Measurements from ENCODE around the gene ADAR. TPM values are rescaled to one million over a fixed set of nuclear protein-coding genes. Genes with fewer than 3 reads are reported as not detected.
"Not testable (repeated sequence)": the region's sequence is repeated elsewhere in the genome, so short reads cannot be mapped to it uniquely, and the experiment has no call there.

Gene ADAR, protein sequence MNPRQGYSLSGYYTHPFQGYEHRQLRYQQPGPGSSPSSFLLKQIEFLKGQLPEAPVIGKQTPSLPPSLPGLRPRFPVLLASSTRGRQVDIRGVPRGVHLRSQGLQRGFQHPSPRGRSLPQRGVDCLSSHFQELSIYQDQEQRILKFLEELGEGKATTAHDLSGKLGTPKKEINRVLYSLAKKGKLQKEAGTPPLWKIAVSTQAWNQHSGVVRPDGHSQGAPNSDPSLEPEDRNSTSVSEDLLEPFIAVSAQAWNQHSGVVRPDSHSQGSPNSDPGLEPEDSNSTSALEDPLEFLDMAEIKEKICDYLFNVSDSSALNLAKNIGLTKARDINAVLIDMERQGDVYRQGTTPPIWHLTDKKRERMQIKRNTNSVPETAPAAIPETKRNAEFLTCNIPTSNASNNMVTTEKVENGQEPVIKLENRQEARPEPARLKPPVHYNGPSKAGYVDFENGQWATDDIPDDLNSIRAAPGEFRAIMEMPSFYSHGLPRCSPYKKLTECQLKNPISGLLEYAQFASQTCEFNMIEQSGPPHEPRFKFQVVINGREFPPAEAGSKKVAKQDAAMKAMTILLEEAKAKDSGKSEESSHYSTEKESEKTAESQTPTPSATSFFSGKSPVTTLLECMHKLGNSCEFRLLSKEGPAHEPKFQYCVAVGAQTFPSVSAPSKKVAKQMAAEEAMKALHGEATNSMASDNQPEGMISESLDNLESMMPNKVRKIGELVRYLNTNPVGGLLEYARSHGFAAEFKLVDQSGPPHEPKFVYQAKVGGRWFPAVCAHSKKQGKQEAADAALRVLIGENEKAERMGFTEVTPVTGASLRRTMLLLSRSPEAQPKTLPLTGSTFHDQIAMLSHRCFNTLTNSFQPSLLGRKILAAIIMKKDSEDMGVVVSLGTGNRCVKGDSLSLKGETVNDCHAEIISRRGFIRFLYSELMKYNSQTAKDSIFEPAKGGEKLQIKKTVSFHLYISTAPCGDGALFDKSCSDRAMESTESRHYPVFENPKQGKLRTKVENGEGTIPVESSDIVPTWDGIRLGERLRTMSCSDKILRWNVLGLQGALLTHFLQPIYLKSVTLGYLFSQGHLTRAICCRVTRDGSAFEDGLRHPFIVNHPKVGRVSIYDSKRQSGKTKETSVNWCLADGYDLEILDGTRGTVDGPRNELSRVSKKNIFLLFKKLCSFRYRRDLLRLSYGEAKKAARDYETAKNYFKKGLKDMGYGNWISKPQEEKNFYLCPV
- 59.1 and 62.2 TPM in 2 replicates for total RNA-seq (2014; rRNA removed; shearing (Covaris generic))

DNA sequence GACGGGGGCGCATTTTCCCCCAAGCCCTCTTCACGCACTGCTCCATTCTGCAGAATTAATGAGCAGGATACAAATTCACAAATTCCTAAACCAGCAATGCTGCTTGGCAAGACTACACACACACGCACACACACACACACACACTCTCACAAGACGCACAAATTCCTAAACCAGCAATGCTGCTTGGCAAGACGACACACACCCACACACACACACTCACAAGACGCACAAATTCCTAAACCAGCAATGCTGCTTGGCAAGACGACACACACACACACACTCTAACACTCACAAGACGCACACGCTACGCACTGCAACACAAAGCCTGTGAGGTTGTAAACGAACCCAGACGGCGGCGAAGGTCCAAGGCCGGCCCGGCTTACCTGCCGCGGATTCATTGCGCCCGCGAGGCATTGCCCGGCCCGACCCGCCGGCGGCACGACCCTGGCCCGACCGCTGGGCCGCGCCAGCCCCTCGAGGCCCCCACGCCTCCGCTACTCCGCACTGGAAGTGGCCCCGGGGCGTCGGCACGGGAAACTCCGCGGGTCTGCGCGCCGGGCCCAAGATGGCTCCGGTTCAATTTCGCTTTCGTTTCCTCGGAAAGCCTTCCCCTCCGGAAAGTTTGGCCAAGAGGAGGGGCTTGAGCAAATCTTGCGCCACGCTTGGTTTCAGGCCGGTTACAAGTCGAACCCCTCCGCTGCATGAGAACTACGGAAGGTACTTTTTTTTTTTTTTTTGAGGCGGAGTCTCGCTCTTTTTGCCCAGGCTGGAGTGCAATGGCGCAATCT is at the start of gene ADAR:
Gene ADAR, minus strand, starts transcription at position 578 of the 788 bp plus-strand sequence. Its CDS starts 180 bp downstream, at position 398.
- peak; percentile 95 for DNase-seq (ENCODE audit: low read depth)

DNA sequence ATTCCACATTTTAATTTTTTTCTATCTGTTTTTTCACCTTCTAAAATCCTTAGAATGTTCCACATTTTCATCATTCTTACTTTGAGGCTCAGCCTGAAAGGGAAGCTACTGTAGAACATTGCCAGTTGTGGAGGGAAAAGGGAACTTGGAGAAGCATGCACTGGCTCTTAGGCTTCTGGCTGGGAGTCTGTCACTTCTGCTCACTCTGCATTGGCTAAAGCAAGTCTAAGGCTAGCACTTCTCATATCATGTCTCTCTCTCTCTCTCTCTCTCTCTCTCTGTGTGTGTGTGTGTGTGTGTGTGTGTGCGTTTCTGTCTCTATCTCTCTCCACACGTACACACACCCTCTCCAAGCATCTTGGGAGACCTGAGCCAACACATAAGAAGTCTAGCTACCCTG is 49.6 kb upstream of the ADAR start:
- DNase-seq (ENCODE audit: low read depth) = no peak

DNA sequence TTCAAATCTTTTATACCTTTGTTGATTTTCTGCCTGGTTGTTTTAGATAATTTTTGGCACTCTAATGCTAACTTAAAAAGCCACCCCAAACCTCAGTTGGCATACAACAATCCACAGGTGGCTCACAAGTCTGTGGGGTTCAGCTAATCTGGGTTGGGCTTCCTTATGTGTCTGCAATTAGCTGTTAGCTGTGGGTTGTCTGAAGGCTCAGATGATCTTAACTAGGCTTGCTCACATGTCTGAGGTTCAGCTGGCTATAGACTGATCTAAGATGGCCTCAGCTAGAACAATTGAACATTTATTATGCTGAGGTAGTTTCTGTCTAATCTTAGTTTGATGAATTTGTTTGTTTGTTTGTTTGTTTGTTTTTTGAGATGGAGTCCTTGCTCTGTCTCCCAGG is 44.9 kb upstream of the ADAR start:
- DNase-seq (ENCODE audit: low read depth) = no peak

DNA sequence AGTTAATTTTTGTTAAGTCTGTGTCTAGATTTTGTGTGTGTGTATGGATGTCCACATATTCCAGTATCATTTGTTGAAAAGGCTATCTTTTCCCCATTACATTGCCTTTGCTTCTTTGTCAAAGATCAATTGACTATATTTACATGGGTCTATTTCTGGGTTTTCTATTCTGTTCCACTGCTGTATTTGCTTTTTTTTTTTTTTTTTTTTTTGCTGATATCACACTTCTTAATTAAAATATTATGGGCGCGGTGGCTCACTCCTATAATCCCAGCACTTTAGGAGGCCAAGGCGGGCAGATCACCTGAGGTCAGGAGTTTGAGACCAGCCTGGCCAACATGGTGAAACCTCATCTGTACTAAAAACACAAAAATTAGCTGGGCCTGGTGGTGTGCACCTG is 36.7 kb upstream of the ADAR start:
- DNase-seq (ENCODE audit: low read depth) = not testable (repeated sequence)

DNA sequence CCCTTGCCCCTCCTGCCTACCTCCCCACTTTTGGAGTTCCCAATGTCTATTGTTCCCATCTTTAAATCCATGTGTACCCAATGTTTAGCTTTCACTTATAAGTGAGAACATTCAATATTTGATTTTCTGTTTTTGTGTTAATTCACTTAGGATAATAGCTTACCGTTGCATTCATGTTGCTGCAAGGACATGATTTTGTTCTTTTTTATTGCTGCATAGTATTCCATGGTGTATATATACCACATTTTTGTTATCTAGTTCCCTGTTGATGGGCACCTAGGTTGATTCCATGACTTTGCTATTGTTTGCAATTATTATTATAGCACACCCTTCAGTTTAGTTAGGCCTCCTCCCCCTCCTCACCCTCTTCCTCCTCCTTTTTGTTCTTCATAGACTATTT is 33.5 kb upstream of the ADAR start:
- DNase-seq (ENCODE audit: low read depth) = no peak

DNA sequence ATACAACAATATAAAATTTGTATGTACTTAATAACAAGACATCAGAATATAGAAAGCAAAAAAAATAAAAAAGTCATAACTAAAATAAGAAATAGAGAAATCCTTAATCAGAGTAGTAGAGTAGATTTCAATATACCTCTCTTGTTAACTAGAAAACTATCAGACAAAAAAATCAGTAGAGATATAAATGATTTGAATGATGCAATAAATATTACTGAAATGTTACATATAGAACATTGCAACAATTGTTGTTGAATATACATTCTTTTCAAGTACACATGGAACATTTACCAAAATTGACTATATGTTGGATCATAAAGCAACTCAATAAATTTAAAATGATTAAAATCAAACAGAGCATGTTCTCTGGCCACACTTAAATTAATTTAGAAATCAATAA is 31.9 kb upstream of the ADAR start:
- no peak for DNase-seq (ENCODE audit: low read depth)

DNA sequence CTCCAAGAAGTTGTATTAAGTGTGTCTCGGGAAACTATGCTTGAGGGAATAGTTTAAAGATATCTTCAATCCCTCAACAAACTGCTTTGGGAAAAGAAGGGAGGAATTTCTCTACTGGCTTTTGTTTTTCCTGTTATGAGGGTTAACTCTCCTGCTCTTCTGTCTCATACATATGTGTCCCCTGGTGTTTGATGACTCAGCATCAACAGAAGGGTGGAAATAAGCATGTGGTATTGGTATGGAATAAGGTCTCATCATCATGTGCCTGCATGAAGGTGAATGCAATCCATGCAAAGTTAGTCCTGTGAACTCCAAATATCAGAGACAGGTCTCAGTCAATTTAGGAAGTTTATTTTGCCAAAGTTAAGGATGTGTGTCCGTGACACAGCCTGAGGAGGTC is 27.2 kb upstream of the ADAR start:
- DNase-seq (ENCODE audit: low read depth) = no peak

DNA sequence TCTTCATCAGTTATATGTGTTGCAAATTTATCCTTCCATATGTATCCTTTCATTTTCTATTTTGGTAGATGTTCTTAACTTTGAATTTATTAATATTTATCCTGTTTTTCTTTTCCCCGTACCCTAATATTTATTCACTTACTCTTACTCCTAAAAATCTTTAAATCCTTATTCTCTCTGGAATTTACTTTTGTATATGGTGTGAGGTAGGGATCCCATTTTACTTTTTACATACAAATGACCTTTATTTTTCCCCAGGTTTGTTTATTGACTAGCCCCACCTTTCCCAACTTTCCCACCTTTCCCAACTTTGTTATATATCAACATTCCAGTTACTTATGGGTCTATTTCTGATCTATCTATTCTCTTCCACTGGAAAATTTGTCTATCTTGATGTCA is 21.7 kb upstream of the ADAR start:
- no peak for DNase-seq (ENCODE audit: low read depth)

DNA sequence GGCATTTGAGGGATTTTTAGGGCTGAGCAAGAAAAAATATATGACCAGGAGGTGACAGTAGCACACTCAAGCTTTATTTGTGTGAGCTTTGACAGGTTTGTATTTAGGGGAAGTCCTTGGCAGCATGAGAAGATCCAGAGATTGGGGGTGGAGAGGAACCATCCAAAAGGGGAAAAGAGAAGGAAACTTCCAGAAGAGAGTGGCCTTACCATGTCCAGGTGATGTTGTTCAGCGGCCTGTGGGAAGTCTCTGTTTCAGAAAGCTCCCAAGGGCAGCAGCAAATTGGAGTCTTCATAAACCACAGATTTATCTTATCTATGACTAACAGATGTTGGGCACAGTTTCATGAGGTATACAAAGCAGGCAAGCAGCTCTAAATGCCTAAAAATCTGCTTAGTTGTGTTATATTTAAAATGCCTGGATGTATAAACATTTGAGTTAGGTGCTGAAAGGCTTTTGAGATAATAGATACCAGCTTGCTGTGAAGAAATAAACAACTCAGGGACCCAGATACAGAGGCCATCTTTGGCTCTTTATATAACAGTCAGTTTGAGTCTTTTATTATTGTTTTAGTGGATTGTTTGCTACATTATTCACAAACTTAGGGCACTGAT is 21.2 kb upstream of the ADAR start:
- peak; percentile 21 for DNase-seq (ENCODE audit: low read depth)

DNA sequence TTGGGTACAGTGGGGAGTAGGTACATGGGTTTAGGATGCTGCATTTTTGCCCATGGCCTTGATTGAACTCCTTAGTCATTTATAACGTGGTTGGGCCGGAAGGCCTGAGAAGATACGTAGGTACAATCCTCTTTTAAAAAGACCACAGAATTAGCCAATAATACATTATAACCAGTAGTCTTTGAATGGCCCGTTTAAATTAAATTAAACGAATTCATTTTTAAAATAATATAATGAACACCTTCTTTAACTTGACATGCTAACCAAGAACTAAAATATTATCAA is 20.1 kb upstream of the ADAR start:
- no peak for DNase-seq (ENCODE audit: low read depth)

DNA sequence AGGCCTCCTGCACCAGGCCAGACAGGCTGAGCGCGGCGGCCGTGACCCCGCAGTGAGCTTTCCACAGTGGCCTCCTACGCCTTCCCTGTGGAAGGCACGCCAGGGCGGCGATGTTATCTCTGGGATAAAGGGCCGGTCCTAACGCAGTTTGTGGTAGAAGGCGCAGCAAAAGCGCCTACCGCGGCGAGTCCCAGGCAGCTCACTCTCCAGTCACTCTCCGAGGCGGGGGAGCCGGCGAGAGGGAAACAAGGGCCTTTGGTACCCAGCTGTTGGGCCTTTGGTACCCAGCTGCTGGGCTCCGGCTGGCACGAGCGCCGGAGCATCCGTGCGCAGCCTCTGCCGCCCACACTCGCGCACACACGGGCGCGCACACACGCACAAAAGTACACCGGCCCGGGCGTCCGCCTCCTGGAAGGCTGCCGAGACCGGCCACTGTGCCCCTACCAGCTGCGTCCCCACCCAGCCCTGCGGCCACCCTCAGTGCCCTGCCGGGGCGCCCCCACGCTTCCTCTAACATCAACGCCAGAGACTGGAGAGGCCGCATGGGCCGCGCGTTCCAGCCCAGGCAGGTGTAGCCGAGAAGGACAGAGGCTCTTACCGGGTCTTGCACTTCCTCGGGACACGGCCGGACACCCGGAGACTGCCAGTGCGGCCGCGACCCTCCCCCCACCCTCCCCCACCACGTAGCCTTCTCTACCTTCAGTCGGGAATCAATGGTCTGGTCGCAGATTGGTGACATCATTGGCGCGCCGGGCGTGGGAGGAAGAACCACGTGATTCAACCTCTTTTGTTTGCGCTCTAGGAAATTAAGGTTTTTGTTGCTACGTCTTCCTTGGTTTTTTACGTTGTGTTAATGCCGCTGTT is 19.5 kb upstream of the ADAR start:
- DNase-seq (ENCODE audit: low read depth) = peak; percentile 84

DNA sequence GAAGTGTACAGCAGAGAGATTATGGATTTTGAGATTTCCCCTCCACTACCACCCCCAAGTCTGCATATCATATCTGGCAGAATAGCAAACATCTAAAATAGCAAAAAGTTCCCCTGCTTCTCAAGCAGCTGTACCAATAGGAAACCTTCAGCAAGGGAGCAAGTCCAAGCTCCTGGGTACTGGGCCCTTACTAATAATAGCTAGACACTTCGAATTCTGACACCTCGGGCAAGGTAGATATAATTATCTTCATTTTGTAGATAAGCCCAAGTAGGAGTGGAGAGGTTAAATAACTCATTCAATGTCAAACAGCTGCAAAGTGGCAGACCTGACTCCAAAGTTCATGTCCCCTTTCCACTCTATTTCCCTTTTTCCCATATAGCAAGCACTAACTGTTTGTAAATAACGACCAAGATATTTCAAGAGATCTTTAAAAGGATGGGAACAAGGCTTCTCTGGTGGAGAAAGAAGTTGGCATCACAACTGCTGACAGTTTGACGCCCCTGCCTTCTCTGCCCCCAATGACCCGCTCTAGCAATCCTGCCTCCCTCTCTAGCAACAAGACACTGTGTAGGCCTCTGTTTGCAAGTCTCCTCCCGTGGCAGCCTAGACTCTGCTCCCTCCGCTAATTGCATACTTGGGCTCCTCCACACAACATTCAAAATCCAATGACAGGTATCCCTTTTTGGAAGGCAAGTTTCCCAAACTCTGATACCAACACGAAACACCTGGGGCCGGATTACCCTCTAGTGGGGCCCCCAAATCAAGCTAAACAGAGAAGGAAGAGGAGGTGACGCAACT is 18.7 kb upstream of the ADAR start:
- no peak for DNase-seq (ENCODE audit: low read depth)

DNA sequence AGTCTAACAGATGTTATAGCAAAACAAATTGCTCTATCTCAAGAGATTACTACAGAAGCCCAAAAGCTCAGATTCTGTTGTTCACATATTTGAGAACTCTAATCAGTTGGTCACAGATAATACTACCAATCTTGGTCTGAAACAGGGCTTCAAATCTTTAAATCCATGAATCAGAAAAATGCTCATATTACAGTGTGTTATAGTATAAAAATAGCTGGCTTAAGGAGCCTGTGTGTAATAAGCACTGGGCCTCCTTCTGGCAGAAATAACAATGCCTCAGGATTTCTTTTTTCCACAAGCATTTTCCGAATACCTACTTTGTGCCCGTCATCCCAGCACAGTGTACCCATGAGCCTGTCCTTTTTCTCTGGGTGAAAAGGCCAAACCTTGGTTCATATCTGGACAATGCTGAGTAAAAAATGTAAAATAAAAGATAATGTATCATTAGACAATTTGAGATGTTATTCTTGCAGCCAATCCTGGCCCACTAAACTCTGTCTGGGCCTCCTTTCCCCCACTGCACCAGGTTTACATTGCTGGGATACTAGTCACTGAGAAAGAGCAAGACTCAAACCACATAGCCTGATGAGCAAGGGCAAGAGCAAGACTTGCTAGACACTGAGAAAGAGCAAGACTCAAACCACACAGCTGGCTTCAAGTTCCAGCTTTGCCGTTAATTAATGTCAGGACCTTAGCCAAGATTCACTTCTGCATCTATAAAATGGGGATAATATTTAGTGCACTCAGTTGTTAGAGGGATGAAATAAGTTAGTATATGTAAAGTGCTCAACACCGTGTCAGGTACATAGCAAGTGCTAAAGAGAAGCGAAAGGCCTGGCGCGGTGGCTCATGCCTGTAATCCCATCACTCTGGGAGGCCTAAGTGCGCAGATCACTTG is 17.0 kb upstream of the ADAR start:
- peak; percentile 12 for DNase-seq (ENCODE audit: low read depth)

DNA sequence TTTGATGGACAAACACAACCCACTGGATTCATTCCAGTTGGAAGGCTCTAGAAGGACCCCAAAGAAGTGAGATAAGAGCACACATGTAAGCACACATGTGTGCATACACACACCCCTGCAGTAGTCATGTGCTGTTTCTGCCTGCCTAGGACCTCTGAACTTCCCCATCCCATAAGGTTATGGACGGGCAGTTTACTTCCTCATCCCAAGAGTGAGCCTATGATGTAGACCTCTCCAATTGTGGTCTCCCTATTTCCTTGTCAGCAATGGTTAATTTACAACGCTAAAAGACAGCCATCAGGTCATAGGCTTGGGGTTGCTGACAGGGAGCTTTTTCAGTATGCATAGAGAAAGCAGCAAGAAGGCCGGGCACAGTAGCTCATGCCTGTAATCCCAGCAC is 15.4 kb upstream of the ADAR start:
- DNase-seq (ENCODE audit: low read depth) = no peak

DNA sequence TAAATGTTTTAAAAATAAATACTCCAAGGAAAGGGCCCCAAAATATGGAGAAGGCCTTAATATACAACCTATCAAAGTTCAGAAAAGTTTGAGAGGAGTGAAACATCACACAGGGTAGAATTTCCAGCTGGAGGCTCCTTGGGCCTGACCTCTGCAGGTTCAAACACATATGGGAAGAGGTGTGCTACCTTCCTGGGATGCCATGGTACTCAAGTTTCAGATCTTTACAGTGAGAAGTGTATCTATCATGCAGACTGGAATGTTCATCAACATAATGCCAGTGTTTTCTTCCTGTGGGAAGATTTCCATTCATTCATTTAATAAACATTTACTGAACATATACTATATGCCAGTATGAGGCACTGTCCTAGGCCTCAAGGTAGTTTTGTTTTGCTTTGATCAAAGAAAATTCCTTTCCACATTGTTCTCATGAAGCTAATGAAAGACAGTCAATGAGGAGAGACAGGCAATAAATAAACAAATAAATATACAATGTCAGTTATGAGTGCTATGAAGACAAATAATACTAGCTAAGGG is 14.6 kb upstream of the ADAR start:
- DNase-seq (ENCODE audit: low read depth) = no peak

DNA sequence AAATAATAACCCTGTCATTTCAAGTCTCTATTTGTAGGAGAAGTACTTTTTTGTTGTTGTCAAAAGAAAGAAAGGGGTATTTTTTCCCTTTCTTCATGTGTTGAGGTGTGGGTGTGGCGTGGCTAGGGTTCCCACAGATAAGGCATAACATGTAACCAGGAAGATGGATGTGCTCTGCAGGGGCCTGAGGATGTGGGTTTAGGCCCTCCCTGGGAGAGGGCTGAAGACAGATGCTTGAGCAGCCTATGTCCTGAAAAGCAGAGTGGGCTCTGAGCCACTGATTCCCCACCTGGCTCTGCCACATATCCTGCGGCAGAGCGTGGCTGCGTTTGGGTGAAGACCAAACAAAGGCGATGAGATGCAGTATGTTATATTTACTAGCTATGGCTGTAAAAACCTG is 13.9 kb upstream of the ADAR start:
- DNase-seq (ENCODE audit: low read depth) = no peak

DNA sequence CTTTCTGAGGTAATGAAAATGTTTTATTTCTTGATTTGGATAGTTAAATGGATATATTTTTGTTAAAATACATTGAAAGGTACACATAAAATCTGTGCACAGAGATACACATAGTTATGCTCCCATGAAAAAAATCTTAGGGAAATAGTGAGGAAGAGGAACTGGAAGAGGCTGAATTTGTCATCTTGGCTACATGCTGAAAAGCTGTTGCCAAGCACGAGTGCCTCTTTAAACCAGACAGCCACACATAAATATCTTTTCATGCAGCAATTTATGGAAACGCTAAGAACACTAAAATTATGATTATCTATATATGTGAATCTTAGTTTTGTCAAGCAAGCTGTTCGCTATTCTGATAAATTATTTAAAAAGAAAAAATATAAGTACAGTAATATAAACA is 12.8 kb upstream of the ADAR start:
- DNase-seq (ENCODE audit: low read depth) = no peak
